Panc1 (cell line): ENCODE data around the gene IQCH.

Experiments used
- POLR2AphosphoS5 ChIP-seq: IDR thresholded peaks from 2 replicates; pipeline ENCODE4 v1.6.1; 2012; ENCODE audit warnings: mild to moderate bottlenecking, low read depth, low read length, moderate library complexity
- TCF7L2 ChIP-seq: IDR thresholded peaks from 2 replicates; pipeline ENCODE4 v1.6.1; 2011; ENCODE audit warnings: mild to moderate bottlenecking, low read depth, low read length, inconsistent platforms
- TF ChIP-seq, protein P1 (sequence below): fragments of 450-650 bp; IDR thresholded peaks from 2 replicates; pipeline ENCODE4 v1.5.1; 2017; ENCODE audit warnings: mild to moderate bottlenecking
- TF ChIP-seq, protein P2 (sequence below), 2 experiments: IDR thresholded peaks; 2 replicates each; pipeline ENCODE4 v1.6.1; 2011 to 2012; ENCODE audit warnings: low read depth in 2 of 2, control low read depth in 1 of 2, low read length in 1 of 2, mild to moderate bottlenecking in 1 of 2, moderate library complexity in 1 of 2; ENCODE audit not compliant: insufficient read depth in 1 of 2

DNA sequence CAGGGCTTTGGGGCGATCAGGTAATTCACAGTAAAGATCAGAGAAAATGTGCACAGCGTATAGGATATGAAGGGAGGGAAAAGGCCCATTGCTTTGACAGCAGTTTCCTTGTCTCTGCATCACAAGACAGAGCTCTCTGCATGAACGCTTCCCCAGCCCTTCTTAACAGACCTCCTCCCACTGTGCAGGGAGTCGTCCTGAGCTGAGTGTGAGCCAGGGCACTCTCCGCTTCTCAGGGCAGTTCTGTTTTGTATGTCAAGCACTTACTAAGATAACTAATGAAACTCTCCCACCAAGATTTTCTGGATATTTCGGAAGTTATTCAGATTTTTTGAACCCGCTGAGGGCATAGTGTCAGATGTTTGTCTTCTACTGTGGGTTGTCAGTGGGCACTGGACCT lies 160.6 kb downstream of the IQCH start:
- TF ChIP-seq, protein P1, sequence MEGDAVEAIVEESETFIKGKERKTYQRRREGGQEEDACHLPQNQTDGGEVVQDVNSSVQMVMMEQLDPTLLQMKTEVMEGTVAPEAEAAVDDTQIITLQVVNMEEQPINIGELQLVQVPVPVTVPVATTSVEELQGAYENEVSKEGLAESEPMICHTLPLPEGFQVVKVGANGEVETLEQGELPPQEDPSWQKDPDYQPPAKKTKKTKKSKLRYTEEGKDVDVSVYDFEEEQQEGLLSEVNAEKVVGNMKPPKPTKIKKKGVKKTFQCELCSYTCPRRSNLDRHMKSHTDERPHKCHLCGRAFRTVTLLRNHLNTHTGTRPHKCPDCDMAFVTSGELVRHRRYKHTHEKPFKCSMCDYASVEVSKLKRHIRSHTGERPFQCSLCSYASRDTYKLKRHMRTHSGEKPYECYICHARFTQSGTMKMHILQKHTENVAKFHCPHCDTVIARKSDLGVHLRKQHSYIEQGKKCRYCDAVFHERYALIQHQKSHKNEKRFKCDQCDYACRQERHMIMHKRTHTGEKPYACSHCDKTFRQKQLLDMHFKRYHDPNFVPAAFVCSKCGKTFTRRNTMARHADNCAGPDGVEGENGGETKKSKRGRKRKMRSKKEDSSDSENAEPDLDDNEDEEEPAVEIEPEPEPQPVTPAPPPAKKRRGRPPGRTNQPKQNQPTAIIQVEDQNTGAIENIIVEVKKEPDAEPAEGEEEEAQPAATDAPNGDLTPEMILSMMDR, result no peak
- TF ChIP-seq POLR2AphosphoS5, result no peak
- no peak for TF ChIP-seq TCF7L2
- TF ChIP-seq, protein P2, sequence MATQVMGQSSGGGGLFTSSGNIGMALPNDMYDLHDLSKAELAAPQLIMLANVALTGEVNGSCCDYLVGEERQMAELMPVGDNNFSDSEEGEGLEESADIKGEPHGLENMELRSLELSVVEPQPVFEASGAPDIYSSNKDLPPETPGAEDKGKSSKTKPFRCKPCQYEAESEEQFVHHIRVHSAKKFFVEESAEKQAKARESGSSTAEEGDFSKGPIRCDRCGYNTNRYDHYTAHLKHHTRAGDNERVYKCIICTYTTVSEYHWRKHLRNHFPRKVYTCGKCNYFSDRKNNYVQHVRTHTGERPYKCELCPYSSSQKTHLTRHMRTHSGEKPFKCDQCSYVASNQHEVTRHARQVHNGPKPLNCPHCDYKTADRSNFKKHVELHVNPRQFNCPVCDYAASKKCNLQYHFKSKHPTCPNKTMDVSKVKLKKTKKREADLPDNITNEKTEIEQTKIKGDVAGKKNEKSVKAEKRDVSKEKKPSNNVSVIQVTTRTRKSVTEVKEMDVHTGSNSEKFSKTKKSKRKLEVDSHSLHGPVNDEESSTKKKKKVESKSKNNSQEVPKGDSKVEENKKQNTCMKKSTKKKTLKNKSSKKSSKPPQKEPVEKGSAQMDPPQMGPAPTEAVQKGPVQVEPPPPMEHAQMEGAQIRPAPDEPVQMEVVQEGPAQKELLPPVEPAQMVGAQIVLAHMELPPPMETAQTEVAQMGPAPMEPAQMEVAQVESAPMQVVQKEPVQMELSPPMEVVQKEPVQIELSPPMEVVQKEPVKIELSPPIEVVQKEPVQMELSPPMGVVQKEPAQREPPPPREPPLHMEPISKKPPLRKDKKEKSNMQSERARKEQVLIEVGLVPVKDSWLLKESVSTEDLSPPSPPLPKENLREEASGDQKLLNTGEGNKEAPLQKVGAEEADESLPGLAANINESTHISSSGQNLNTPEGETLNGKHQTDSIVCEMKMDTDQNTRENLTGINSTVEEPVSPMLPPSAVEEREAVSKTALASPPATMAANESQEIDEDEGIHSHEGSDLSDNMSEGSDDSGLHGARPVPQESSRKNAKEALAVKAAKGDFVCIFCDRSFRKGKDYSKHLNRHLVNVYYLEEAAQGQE (IDR thresholded peaks at IDR 0.05; ENCODE audit: insufficient read depth in 1 of 2, low read depth in 2 of 2, low read length in 1 of 2), result no peak
